HepG2 (cell line): Measurements from ENCODE around the gene STARD10. TPM values are rescaled to one million over a fixed set of nuclear protein-coding genes. Genes with fewer than 3 reads are reported as not detected.

Experiments used
- ATAC-seq: fragments of 200-7000 bp; cut with Tn5 transposase; 3 replicates; pipeline ENCODE4 v1.9.1; 2020; ENCODE audit warnings: mild to moderate bottlenecking, moderate library complexity
- BruUV-seq: library from RNA; stranded (reverse); fragments of 400-500 nt; replicated peaks from 2 replicates; lab custom pipeline; 2021; lab: Mats Ljungman, UMichigan
- CTCF ChIA-PET: fragments of 300-600 bp; formaldehyde crosslinking; extraction: SDS; loops from one replicate; lab custom pipeline; 2021; ENCODE audit warnings: low total read pairs, inconsistent platforms, low intra/inter-chr PET ratio; lab: Yijun Ruan, JAX
- POLR2A ChIA-PET: fragments of 350-600 bp; sonication (Branson Sonifier 250); formaldehyde crosslinking; loops from one replicate; lab custom pipeline; 2020; ENCODE audit warnings: antibody characterized with exemption, inconsistent platforms; lab: Yijun Ruan, JAX
- DNase-seq: peaks from one replicate; pipeline ENCODE4 v3.0.0-alpha.2; 2015; ENCODE audit warnings: low spot score
- FAIRE-seq: peaks from 3 replicates; lab custom pipeline; 2011; peaks lifted over from hg19 to GRCh38; lab: Jason Lieb, UNC
- H2AFZ ChIP-seq: one replicate; pipeline ENCODE4 v1.6.1; 2011; ENCODE audit warnings: low read length, inconsistent platforms
- H3K27ac ChIP-seq: fragments of 300-600 bp; 3 replicates; pipeline ENCODE4 v1.8.0; 2011; ENCODE audit warnings: mixed run types, mild to moderate bottlenecking, mixed read lengths, low read length, inconsistent platforms; ENCODE audit not compliant: insufficient read depth; ENCODE audit errors: extremely low read length
- H3K27me3 ChIP-seq, 2 experiments: fragments of 200-600 bp in 1 of 2; 2 replicates in 1 of 2; 3 replicates in 1 of 2; pipeline versions ENCODE4 v1.6.0 to v1.8.0; 2011; ENCODE audit warnings: low read length in 2 of 2, mild to moderate bottlenecking in 2 of 2, moderate library complexity in 2 of 2, inconsistent platforms in 1 of 2; ENCODE audit not compliant: insufficient read depth in 2 of 2, control insufficient read depth in 1 of 2
- H3K36me3 ChIP-seq, 2 experiments: fragments of 200-600 bp in 1 of 2; replicated peaks in 1 of 2; 2 replicates in 1 of 2; 3 replicates in 1 of 2; pipeline versions ENCODE4 v1.5.1 to v1.8.0; 2011; ENCODE audit warnings: low read length in 2 of 2, inconsistent platforms in 1 of 2; ENCODE audit not compliant: insufficient read depth in 2 of 2, control insufficient read depth in 1 of 2
- H3K4me1 ChIP-seq: 2 replicates; pipeline ENCODE4 v1.5.1; 2012; ENCODE audit warnings: low read length, inconsistent platforms; ENCODE audit not compliant: insufficient read depth
- H3K4me2 ChIP-seq: 2 replicates; pipeline ENCODE4 v1.6.0; 2011; ENCODE audit warnings: low read depth, low read length, inconsistent platforms
- H3K4me3 ChIP-seq, 3 experiments: fragments of 200-600 bp in 1 of 3; sonication (generic), shearing (Covaris generic) in 1 of 3; replicated peaks in 1 of 3; 2 replicates each; pipeline ENCODE4 v1.5.1; 2011 to 2016; ENCODE audit warnings: low read length in 3 of 3, inconsistent platforms in 2 of 3, low read depth in 2 of 3, mild to moderate bottlenecking in 2 of 3, control low read depth in 1 of 3, mixed read lengths in 1 of 3; ENCODE audit not compliant: insufficient read depth in 1 of 3
- H3K79me2 ChIP-seq: one replicate; pipeline ENCODE4 v1.6.1; 2011; ENCODE audit warnings: low read length, inconsistent platforms; ENCODE audit not compliant: insufficient read depth
- H3K9ac ChIP-seq: 2 replicates; pipeline ENCODE4 v1.6.0; 2011; ENCODE audit warnings: mild to moderate bottlenecking, low read depth, low read length, inconsistent platforms; ENCODE audit not compliant: insufficient read depth
- H3K9me3 ChIP-seq: 2 replicates; pipeline ENCODE4 v1.5.1; 2012; ENCODE audit warnings: mild to moderate bottlenecking, low read length
- H4K20me1 ChIP-seq: 2 replicates; pipeline ENCODE4 v1.6.0; 2011; ENCODE audit warnings: inconsistent platforms, mild to moderate bottlenecking, low read length, moderate library complexity; ENCODE audit not compliant: insufficient read depth
- RBM22 ChIP-seq: fragments of 200-400 bp; formaldehyde crosslinking; optimal IDR thresholded peaks from 2 replicates; pipeline ENCODE3; 2017; ENCODE audit warnings: mild to moderate bottlenecking, low read length, moderate library complexity
- STAG1 ChIP-seq: sonication (generic); formaldehyde crosslinking; IDR thresholded peaks from 2 replicates; pipeline ENCODE4 v1.4.0; 2020; ENCODE audit warnings: missing genetic modification reagents
- TAF1 ChIP-seq: sonication (generic); formaldehyde crosslinking; IDR thresholded peaks from 2 replicates; pipeline ENCODE4 v1.4.0; 2020; ENCODE audit warnings: missing genetic modification reagents
- TCF12 ChIP-seq, 2 experiments: fragments of 450-650 bp in 1 of 2; sonication (generic) in 1 of 2; formaldehyde crosslinking in 1 of 2; IDR thresholded peaks; 2 replicates each; pipeline versions ENCODE4 v1.6.1 to v1.8.0; 2017 to 2022; ENCODE audit warnings: antibody characterized with exemption in 1 of 2, mild to moderate bottlenecking in 1 of 2, missing genetic modification reagents in 1 of 2, moderate library complexity in 1 of 2
- ZNF235 ChIP-seq: sonication (generic); formaldehyde crosslinking; IDR thresholded peaks from 2 replicates; pipeline ENCODE4 v1.8.1; 2023; ENCODE audit warnings: mild to moderate bottlenecking, missing genetic modification reagents, borderline replicate concordance
- ZNF652 ChIP-seq: IDR thresholded peaks from 2 replicates; pipeline ENCODE4 v1.6.1; 2016; ENCODE audit warnings: low read depth, borderline replicate concordance
- WGBS: methylation state at CpG from one replicate; pipeline ENCODE4 v1.1.6; 2017; ENCODE audit warnings: low lambda C conversion rate; 5-methylcytosine and 5-hydroxymethylcytosine counted together
- in situ Hi-C: cut with HindIII; loops from 2 replicates; pipeline ENCODE4 v1.10.0; 2017; ENCODE audit warnings: low pct_unique_long_range_greater_than_20kb; ENCODE audit not compliant: extremely low pct_ligation_motif_present
- intact Hi-C: fragments of 100-400 bp; cut with micrococcal nuclease; formaldehyde crosslinking; loops from one replicate; pipeline ENCODE4 v1.10.0; 2022; ENCODE audit not compliant: unreplicated experiment
- polyA plus RNA-seq, 8 experiments: library from polyadenylated mRNA; depleted of rRNA in 3 of 8; stranded (reverse) in 7 of 8; unstranded in 1 of 8; fragments of >200 nt; fragmentation: Illumina TruSeq in 4 of 8; extraction: Trizol in 4 of 8; gene quantifications; 2 replicates each; pipeline versions ENCODE4 v1.2.1 to v1.2.3, GENCODE V29; 2011 to 2016; ENCODE audit warnings: low read depth in 4 of 8, missing spikeins in 1 of 8, mixed read lengths in 1 of 8; ENCODE audit not compliant: insufficient read depth in 1 of 8
- total RNA-seq, 5 experiments: library from RNA; depleted of rRNA; stranded (reverse); fragments of >200 nt; fragmentation: Illumina TruSeq; extraction: Trizol; gene quantifications; 2 replicates each; pipeline ENCODE4 v1.2.3, GENCODE V29; 2016; ENCODE audit warnings: low read depth in 1 of 5
- TF ChIP-seq, protein P1 (sequence below): sonication (generic); formaldehyde crosslinking; IDR thresholded peaks from 2 replicates; pipeline ENCODE4 v1.5.1; 2020; ENCODE audit warnings: missing genetic modification reagents, mild to moderate bottlenecking, borderline replicate concordance
- TF ChIP-seq, protein P2 (sequence below): sonication (generic); formaldehyde crosslinking; IDR thresholded peaks from 2 replicates; pipeline ENCODE4 v1.5.1; 2020; ENCODE audit warnings: missing genetic modification reagents, mild to moderate bottlenecking, borderline replicate concordance

Gene STARD10
- total and polyA plus RNA-seq, 2 of the 13 experiments (the other 11 are each of a cell fraction or from before 2014, with no cell fraction given), result 260 to 341 TPM

DNA sequence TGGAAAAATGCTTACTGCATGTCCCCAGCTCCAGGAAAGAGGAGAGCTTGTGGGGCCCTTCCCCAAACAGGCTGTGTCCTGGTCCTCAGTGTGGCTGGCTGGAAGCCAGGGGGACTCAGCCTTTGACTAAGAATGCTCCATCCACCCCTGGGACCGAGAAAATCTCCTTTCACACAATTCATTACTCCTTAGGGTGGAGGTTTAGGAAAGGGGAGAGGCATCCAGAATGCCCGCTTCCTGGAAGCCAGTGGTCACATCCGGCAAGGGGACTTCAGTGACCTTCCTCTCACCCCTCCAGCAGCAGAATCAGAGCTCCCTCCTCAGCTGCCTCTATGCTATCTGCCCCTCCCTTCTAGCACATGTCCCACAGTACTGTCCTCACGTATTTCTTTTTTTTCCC lies 42.3 kb upstream of the STARD10 start:
- ATAC-seq, result no peak
- Histone ChIP-seq H3K9ac (no peak overlapping the region), H3K27ac (no peak overlapping the region)
- CTCF ChIA-PET, result no interaction called here
- POLR2A ChIA-PET, result no interaction called here
- no peak for FAIRE-seq
- no peak for TF ChIP-seq STAG1 (CRISPR knock-in tag)
- TF ChIP-seq, protein P1, sequence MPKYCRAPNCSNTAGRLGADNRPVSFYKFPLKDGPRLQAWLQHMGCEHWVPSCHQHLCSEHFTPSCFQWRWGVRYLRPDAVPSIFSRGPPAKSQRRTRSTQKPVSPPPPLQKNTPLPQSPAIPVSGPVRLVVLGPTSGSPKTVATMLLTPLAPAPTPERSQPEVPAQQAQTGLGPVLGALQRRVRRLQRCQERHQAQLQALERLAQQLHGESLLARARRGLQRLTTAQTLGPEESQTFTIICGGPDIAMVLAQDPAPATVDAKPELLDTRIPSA (CRISPR knock-in tag), result no peak
- no peak for TF ChIP-seq ZNF235 (CRISPR knock-in tag)
- TF ChIP-seq TCF12 (IDR thresholded peaks at IDR 0.05), result no peak
- no peak for TF ChIP-seq TCF12 (CRISPR knock-in tag; IDR thresholded peaks at IDR 0.05)
- TF ChIP-seq, protein P2, sequence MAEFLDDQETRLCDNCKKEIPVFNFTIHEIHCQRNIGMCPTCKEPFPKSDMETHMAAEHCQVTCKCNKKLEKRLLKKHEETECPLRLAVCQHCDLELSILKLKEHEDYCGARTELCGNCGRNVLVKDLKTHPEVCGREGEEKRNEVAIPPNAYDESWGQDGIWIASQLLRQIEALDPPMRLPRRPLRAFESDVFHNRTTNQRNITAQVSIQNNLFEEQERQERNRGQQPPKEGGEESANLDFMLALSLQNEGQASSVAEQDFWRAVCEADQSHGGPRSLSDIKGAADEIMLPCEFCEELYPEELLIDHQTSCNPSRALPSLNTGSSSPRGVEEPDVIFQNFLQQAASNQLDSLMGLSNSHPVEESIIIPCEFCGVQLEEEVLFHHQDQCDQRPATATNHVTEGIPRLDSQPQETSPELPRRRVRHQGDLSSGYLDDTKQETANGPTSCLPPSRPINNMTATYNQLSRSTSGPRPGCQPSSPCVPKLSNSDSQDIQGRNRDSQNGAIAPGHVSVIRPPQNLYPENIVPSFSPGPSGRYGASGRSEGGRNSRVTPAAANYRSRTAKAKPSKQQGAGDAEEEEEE (CRISPR knock-in tag), result no peak
- no peak for TF ChIP-seq TAF1 (CRISPR knock-in tag)
- TF ChIP-seq ZNF652 (CRISPR knock-in tag), result no peak
- TF ChIP-seq RBM22, result peak; percentile 72
- TF ChIP-seq, all 625 proteins: peak for 1
- H3K9me3 ChIP-seq, result no peaks in the 10 kb centered on the region
- H2AFZ ChIP-seq, result no peak overlapping the region
- 0 out of 2 replicates have a peak, but pooled peaks cover 8% of the 10 kb centered on the region for H3K4me1 ChIP-seq
- no peaks in the 10 kb centered on the region for H3K27me3 ChIP-seq
- no peak overlapping the region for H3K4me2 ChIP-seq
- H3K36me3 ChIP-seq, result peaks cover 27 to 55% of the 10 kb centered on the region in 2 experiments
- H4K20me1 ChIP-seq, result no peaks in the 10 kb centered on the region
- no peaks in the 10 kb centered on the region for H3K79me2 ChIP-seq
- in situ Hi-C loops, result no loop called here
- DNase-seq, result no peak
- BruUV-seq, result no TSS peak
- WGBS, result 89% methylated on average over 3 of the region's 4 CpGs
- intact Hi-C loops, result no loop called here
- H3K4me3 ChIP-seq, result no peak overlapping the region
